Stimulated activated CD4-positive, alpha-beta T cell treated with anti-CD3 and anti-CD28 coated beads, TNF-alpha, amount 100 ng/mL, for 48 hours (primary cell): Measurements from ENCODE around the gene CCDC196.

Experiments
- DNase-seq, 3 donors: peaks; one replicate each; pipeline ENCODE4 v3.0.0-alpha.2; 2020; ENCODE audit warnings: low read depth in 3 of 3

Gene CCDC196

GRCh38 chr14:66485910-66486421 lies at the start of gene CCDC196:
Gene CCDC196, plus strand, starts transcription at chr14:66486371. Its CDS starts 132 bp downstream, at chr14:66486503.
- DNase-seq, result no peak

GRCh38 chr14:66440801-66441200 lies 45.4 kb upstream of the CCDC196 start:
- DNase-seq, result no peak

- no peak for DNase-seq
Measured at GRCh38 chr14:66442953-66443571, 43.1 kb upstream of the CCDC196 start.

GRCh38 chr14:66443785-66444184 lies 42.4 kb upstream of the CCDC196 start:
- DNase-seq, result no peak

- DNase-seq, result no peak
Measured at GRCh38 chr14:66444271-66444927, 41.8 kb upstream of the CCDC196 start.

GRCh38 chr14:66445936-66446335 lies 40.2 kb upstream of the CCDC196 start:
- no peak for DNase-seq

GRCh38 chr14:66453469-66453868 lies 32.7 kb upstream of the CCDC196 start:
- DNase-seq, result no peak

- DNase-seq, result no peak
Measured at GRCh38 chr14:66459603-66460002, 26.6 kb upstream of the CCDC196 start.

GRCh38 chr14:66464261-66464660 lies 21.9 kb upstream of the CCDC196 start:
- DNase-seq, result no peak

- no peak for DNase-seq
Measured at GRCh38 chr14:66468778-66469367, 17.3 kb upstream of the CCDC196 start.

- DNase-seq, result no peak
Measured at GRCh38 chr14:66471584-66471983, 14.6 kb upstream of the CCDC196 start.

- no peak for DNase-seq
Measured at GRCh38 chr14:66472251-66472650, 13.9 kb upstream of the CCDC196 start.

- DNase-seq, result no peak
Measured at GRCh38 chr14:66473223-66473622, 12.9 kb upstream of the CCDC196 start.

- no peak for DNase-seq
Measured at GRCh38 chr14:66476964-66477363, 9.2 kb upstream of the CCDC196 start.

GRCh38 chr14:66477567-66477966 lies 8.6 kb upstream of the CCDC196 start:
- DNase-seq, result no peak

GRCh38 chr14:66482873-66483272 lies 3.3 kb upstream of the CCDC196 start:
- no peak for DNase-seq

- DNase-seq, result no peak
Measured at GRCh38 chr14:66483322-66483721, 2.8 kb upstream of the CCDC196 start.

- no peak for DNase-seq
Measured at GRCh38 chr14:66485029-66485428, 1.1 kb upstream of the CCDC196 start.

GRCh38 chr14:66487164-66487563 lies 993 bp downstream of the CCDC196 start:
- no peak for DNase-seq

GRCh38 chr14:66490143-66491111 lies 4.3 kb downstream of the CCDC196 start:
- no peak for DNase-seq

GRCh38 chr14:66493750-66494149 lies 7.6 kb downstream of the CCDC196 start:
- DNase-seq, result no peak
